IPS DF 6.9 (cell line): Measurements from ENCODE around the gene PDGFRB.
A peak's percentile ranks its signal among the peaks of the same experiment; 100 is the strongest.

ENCODE experiments used
- DNase-seq: peaks from one replicate; pipeline ENCODE4 v3.0.0-alpha.2; 2013; ENCODE audit warnings: low read depth, low spot score
- H3K27ac ChIP-seq: one replicate; pipeline ENCODE4 v1.5.1; 2013; ENCODE audit warnings: low read length, control low read depth
- H3K27me3 ChIP-seq: 2 replicates; pipeline ENCODE4 v1.6.1; 2013; ENCODE audit warnings: mild to moderate bottlenecking, low read length; ENCODE audit not compliant: control insufficient read depth, insufficient read depth
- H3K36me3 ChIP-seq: 2 replicates; pipeline ENCODE4 v1.6.1; 2013; ENCODE audit warnings: low read length; ENCODE audit not compliant: control insufficient read depth, insufficient read depth
- H3K4me1 ChIP-seq: 2 replicates; pipeline ENCODE4 v1.6.1; 2013; ENCODE audit warnings: low read length; ENCODE audit not compliant: control insufficient read depth, insufficient read depth
- H3K4me3 ChIP-seq: 2 replicates; pipeline ENCODE4 v1.5.1; 2013; ENCODE audit warnings: mild to moderate bottlenecking, low read length
- H3K9me3 ChIP-seq: 2 replicates; pipeline ENCODE4 v1.6.1; 2013; ENCODE audit warnings: low read length, inconsistent platforms; ENCODE audit not compliant: control insufficient read depth, insufficient read depth
- WGBS: extraction: QIAGEN DNeasy Blood & Tissue Kit; methylation state at CpG from one replicate; pipeline ENCODE4 v1.1.7; 2013; ENCODE audit warnings: mixed read lengths, missing lambda C conversion rate; ENCODE audit not compliant: insufficient read length, insufficient coverage; 5-methylcytosine and 5-hydroxymethylcytosine counted together

PDGFRB gene

GRCh38 chr5:150163547-150164059 lies 8.0 kb upstream of the PDGFRB start:
- peaks cover 36% of the 10 kb centered on the region for H3K27me3 ChIP-seq
- WGBS = no CpG with 5 or more reads among the region's 13 CpGs

GRCh38 chr5:150163035-150163434 lies 7.4 kb upstream of the PDGFRB start:
- Histone ChIP-seq H3K4me1 (no peaks in the 10 kb centered on the region), H3K36me3 (no peaks in the 10 kb centered on the region), H3K27me3 (peaks cover 31% of the 10 kb centered on the region), H3K27ac (no peak overlapping the region), H3K9me3 (no peaks in the 10 kb centered on the region), H3K4me3 (no peak overlapping the region)
- WGBS = no CpG with 5 or more reads among the region's 3 CpGs
- DNase-seq = no peak

More at GRCh38 chr5:150163547-150164059, 8.0 kb upstream of the PDGFRB start:
- H3K27ac ChIP-seq = no peak overlapping the region
- H3K4me3 ChIP-seq = no peak overlapping the region
- no peaks in the 10 kb centered on the region for H3K36me3 ChIP-seq
- no peak for DNase-seq
- no peaks in the 10 kb centered on the region for H3K9me3 ChIP-seq
- H3K4me1 ChIP-seq = no peaks in the 10 kb centered on the region

- Histone ChIP-seq H3K4me3 (no peak overlapping the region), H3K27ac (no peak overlapping the region)
- WGBS = no CpG with 5 or more reads among the region's 3 CpGs
Measured at GRCh38 chr5:150162142-150162513, 6.5 kb upstream of the PDGFRB start.

GRCh38 chr5:150161242-150162141 lies 5.8 kb upstream of the PDGFRB start:
- WGBS = no CpG with 5 or more reads among the region's 14 CpGs
- H3K4me1 ChIP-seq = no peaks in the 10 kb centered on the region
- no peak overlapping the region for H3K27ac ChIP-seq
- no peaks in the 10 kb centered on the region for H3K9me3 ChIP-seq
- no peaks in the 10 kb centered on the region for H3K36me3 ChIP-seq
- H3K4me3 ChIP-seq = no peak overlapping the region
- peak; percentile 72 for DNase-seq
- peaks cover 19% of the 10 kb centered on the region for H3K27me3 ChIP-seq

More at GRCh38 chr5:150162142-150162513, 6.5 kb upstream of the PDGFRB start:
- Histone ChIP-seq H3K36me3 (no peaks in the 10 kb centered on the region), H3K4me1 (no peaks in the 10 kb centered on the region), H3K9me3 (no peaks in the 10 kb centered on the region), H3K27me3 (peaks cover 22% of the 10 kb centered on the region)
- DNase-seq = no peak

GRCh38 chr5:150160448-150161081 lies 4.9 kb upstream of the PDGFRB start:
- H3K9me3 ChIP-seq = no peaks in the 10 kb centered on the region
- no CpG with 5 or more reads among the region's 5 CpGs for WGBS
- no peak for DNase-seq
- H3K27ac ChIP-seq = no peak overlapping the region
- no peak overlapping the region for H3K4me3 ChIP-seq
- no peaks in the 10 kb centered on the region; the same call in 1 of the 2 replicates for H3K4me1 ChIP-seq
- H3K27me3 ChIP-seq = peaks cover 11% of the 10 kb centered on the region
- no peaks in the 10 kb centered on the region for H3K36me3 ChIP-seq

- Histone ChIP-seq H3K9me3 (no peaks in the 10 kb centered on the region), H3K27me3 (peaks cover 3% of the 10 kb centered on the region), H3K4me3 (no peak overlapping the region), H3K4me1 (peaks cover 2% of the 10 kb centered on the region; the same call in 1 of the 2 replicates), H3K27ac (no peak overlapping the region), H3K36me3 (no peaks in the 10 kb centered on the region)
- no CpG with 5 or more reads among the region's 9 CpGs for WGBS
- DNase-seq = no peak
Measured at GRCh38 chr5:150159741-150160179, 4.1 kb upstream of the PDGFRB start.

- no CpG with 5 or more reads among the region's 6 CpGs for WGBS
- Histone ChIP-seq H3K27ac (no peak overlapping the region), H3K27me3 (no peaks in the 10 kb centered on the region), H3K36me3 (no peaks in the 10 kb centered on the region), H3K9me3 (no peaks in the 10 kb centered on the region), H3K4me1 (peaks cover 2% of the 10 kb centered on the region; the same call in 1 of the 2 replicates), H3K4me3 (no peak overlapping the region)
- DNase-seq = no peak
Measured at GRCh38 chr5:150159031-150159430, 3.4 kb upstream of the PDGFRB start.

GRCh38 chr5:150158170-150158949 lies 2.7 kb upstream of the PDGFRB start:
- no peak for DNase-seq
- H3K36me3 ChIP-seq = no peaks in the 10 kb centered on the region

GRCh38 chr5:150157168-150157567 lies 1.5 kb upstream of the PDGFRB start:
- DNase-seq = no peak
- H3K36me3 ChIP-seq = no peaks in the 10 kb centered on the region
- no peaks in the 10 kb centered on the region for H3K27me3 ChIP-seq
- H3K27ac ChIP-seq = no peak overlapping the region
- no peaks in the 10 kb centered on the region for H3K9me3 ChIP-seq
- peaks cover 4% of the 10 kb centered on the region; the same call in 1 of the 2 replicates for H3K4me1 ChIP-seq
- no CpG with 5 or more reads among the region's 3 CpGs for WGBS
- no peak overlapping the region for H3K4me3 ChIP-seq

More at GRCh38 chr5:150158170-150158949, 2.7 kb upstream of the PDGFRB start:
- Histone ChIP-seq H3K4me1 (peaks cover 4% of the 10 kb centered on the region; the same call in 1 of the 2 replicates), H3K27me3 (no peaks in the 10 kb centered on the region), H3K4me3 (no peak overlapping the region), H3K27ac (no peak overlapping the region), H3K9me3 (no peaks in the 10 kb centered on the region)
- WGBS = no CpG with 5 or more reads among the region's 12 CpGs

- WGBS = no CpG with 5 or more reads among the region's 4 CpGs
- Histone ChIP-seq H3K9me3 (no peaks in the 10 kb centered on the region), H3K27ac (no peak overlapping the region), H3K27me3 (no peaks in the 10 kb centered on the region), H3K4me3 (no peak overlapping the region), H3K4me1 (peaks cover 4% of the 10 kb centered on the region; the same call in 1 of the 2 replicates), H3K36me3 (no peaks in the 10 kb centered on the region)
- no peak for DNase-seq
Measured at GRCh38 chr5:150156540-150156939, 895 bp upstream of the PDGFRB start.
